HepG2 (cell line): ENCODE measurements around the gene SIK3. TPM values are rescaled to one million over a fixed set of nuclear protein-coding genes. Genes with fewer than 3 reads are reported as not detected.

Experiments used
- ETV5 ChIP-seq: IDR thresholded peaks from 2 replicates; pipeline ENCODE4 v1.6.1; 2018; ENCODE audit warnings: missing biosample characterization, missing genetic modification reagents, inconsistent platforms, borderline replicate concordance
- FOXP1 ChIP-seq, 2 experiments: fragments of 450-650 bp in 1 of 2; IDR thresholded peaks; 2 replicates each; pipeline ENCODE4 v1.6.1; 2017 to 2018; ENCODE audit warnings: antibody characterized with exemption in 1 of 2
- FOXP4 ChIP-seq: sonication (generic); formaldehyde crosslinking; IDR thresholded peaks from 2 replicates; pipeline ENCODE4 v1.4.0; 2020; ENCODE audit warnings: missing genetic modification reagents
- HOMEZ ChIP-seq: IDR thresholded peaks from 2 replicates; pipeline ENCODE4 v1.6.1; 2016; ENCODE audit warnings: low read depth
- HOXD1 ChIP-seq: sonication (generic); formaldehyde crosslinking; IDR thresholded peaks from 2 replicates; pipeline ENCODE4 v1.5.0; 2020; ENCODE audit warnings: missing genetic modification reagents
- NR2C2 ChIP-seq: sonication (generic); formaldehyde crosslinking; IDR thresholded peaks from 2 replicates; pipeline ENCODE4 v1.4.0; 2020; ENCODE audit warnings: missing genetic modification reagents, mild to moderate bottlenecking, moderate library complexity, borderline replicate concordance
- NR2F2 ChIP-seq: IDR thresholded peaks from 2 replicates; pipeline ENCODE4 v1.6.1; 2012; ENCODE audit warnings: low read depth, inconsistent platforms, borderline replicate concordance
- ONECUT2 ChIP-seq: sonication (generic); formaldehyde crosslinking; IDR thresholded peaks from 2 replicates; pipeline ENCODE4 v1.4.0; 2020; ENCODE audit warnings: missing genetic modification reagents
- RARA ChIP-seq: IDR thresholded peaks from 2 replicates; pipeline ENCODE4 v1.6.1; 2016; ENCODE audit warnings: missing genetic modification reagents, missing compliant biosample characterization
- SAP130 ChIP-seq: IDR thresholded peaks from 2 replicates; pipeline ENCODE4 v1.6.1; 2016; ENCODE audit warnings: low read depth
- SOX6 ChIP-seq, 2 experiments: fragments of 450-650 bp in 1 of 2; sonication (generic) in 1 of 2; formaldehyde crosslinking in 1 of 2; IDR thresholded peaks; 2 replicates each; pipeline versions ENCODE4 v1.4.0 to v1.6.1; 2017 to 2020; ENCODE audit warnings: antibody characterized with exemption in 1 of 2, mild to moderate bottlenecking in 1 of 2, missing genetic modification reagents in 1 of 2
- TRAFD1 ChIP-seq: sonication (generic); formaldehyde crosslinking; IDR thresholded peaks from 2 replicates; pipeline ENCODE4 v1.5.1; 2020; ENCODE audit warnings: missing genetic modification reagents, mild to moderate bottlenecking, borderline replicate concordance
- ZMAT3 ChIP-seq: sonication (generic); formaldehyde crosslinking; conservative IDR thresholded peaks from 2 replicates; pipeline ENCODE4 v1.7.0; 2021; ENCODE audit warnings: missing genetic modification reagents
- ZMYM4 ChIP-seq: sonication (generic); formaldehyde crosslinking; IDR thresholded peaks from 2 replicates; pipeline ENCODE4 v1.8.1; 2023; ENCODE audit warnings: mild to moderate bottlenecking, missing genetic modification reagents
- ZNF225 ChIP-seq: sonication (generic); formaldehyde crosslinking; IDR thresholded peaks from 2 replicates; pipeline ENCODE4 v1.4.0; 2020; ENCODE audit warnings: mild to moderate bottlenecking, missing genetic modification reagents
- ZNF337 ChIP-seq: sonication (generic); formaldehyde crosslinking; IDR thresholded peaks from 2 replicates; pipeline ENCODE4 v1.5.1; 2020; ENCODE audit warnings: missing genetic modification reagents, low read depth, mild to moderate bottlenecking, borderline replicate concordance
- ZNF800 ChIP-seq: sonication (generic); formaldehyde crosslinking; IDR thresholded peaks from 2 replicates; pipeline ENCODE4 v1.4.0; 2020; ENCODE audit warnings: missing genetic modification reagents
- ZSCAN21 ChIP-seq: sonication (generic); formaldehyde crosslinking; IDR thresholded peaks from 2 replicates; pipeline ENCODE4 v1.8.0; 2022; ENCODE audit warnings: mild to moderate bottlenecking, missing genetic modification reagents, moderate library complexity, borderline replicate concordance
- polyA plus RNA-seq, 8 experiments: library from polyadenylated mRNA; depleted of rRNA in 3 of 8; stranded (reverse) in 7 of 8; unstranded in 1 of 8; fragments of >200 nt; fragmentation: Illumina TruSeq in 4 of 8; extraction: Trizol in 4 of 8; gene quantifications; 2 replicates each; pipeline versions ENCODE4 v1.2.1 to v1.2.3, GENCODE V29; 2011 to 2016; ENCODE audit warnings: low read depth in 4 of 8, missing spikeins in 1 of 8, mixed read lengths in 1 of 8; ENCODE audit not compliant: insufficient read depth in 1 of 8
- total RNA-seq, 5 experiments: library from RNA; depleted of rRNA; stranded (reverse); fragments of >200 nt; fragmentation: Illumina TruSeq; extraction: Trizol; gene quantifications; 2 replicates each; pipeline ENCODE4 v1.2.3, GENCODE V29; 2016; ENCODE audit warnings: low read depth in 1 of 5

SIK3 gene
- total and polyA plus RNA-seq, 2 of the 13 experiments (the other 11 are each of a cell fraction or from before 2014, with no cell fraction given) = 5.7 to 9.8 TPM

GRCh38 chr11:116928845-116929244, 169.4 kb downstream of the SIK3 start (continued):
- peak; percentile 47; the same call in 1 of the 2 replicates for TF ChIP-seq NR2C2 (CRISPR knock-in tag)
- 0 out of 2 replicates have a peak, but pooled peaks have one; percentile 19 for TF ChIP-seq HOMEZ (CRISPR knock-in tag)
- TF ChIP-seq RARA (CRISPR knock-in tag) = peak; percentile 39; the same call in 1 of the 2 replicates
- 0 out of 2 replicates have a peak, but pooled peaks have one; percentile 37 for TF ChIP-seq ZNF800 (CRISPR knock-in tag)
- peak; percentile 54; the same call in 1 of the 2 replicates for TF ChIP-seq SAP130
- TF ChIP-seq NR2F2 = peak; percentile 71; the same call in 1 of the 2 replicates
- TF ChIP-seq FOXP1 (IDR thresholded peaks at IDR 0.05) = no peak
- peak; percentile 49; the same call in 1 of the 2 replicates for TF ChIP-seq FOXP1 (CRISPR knock-in tag; IDR thresholded peaks at IDR 0.05)
- no peak for TF ChIP-seq TRAFD1 (CRISPR knock-in tag)
- TF ChIP-seq ZNF225 (CRISPR knock-in tag) = no peak
- no peak for TF ChIP-seq ZMAT3
- peak; percentile 49; the same call in 1 of the 2 replicates for TF ChIP-seq FOXP4 (CRISPR knock-in tag)
- no peak for TF ChIP-seq SOX6 (IDR thresholded peaks at IDR 0.05)
- TF ChIP-seq SOX6 (CRISPR knock-in tag; IDR thresholded peaks at IDR 0.05) = peak; percentile 30; the same call in 1 of the 2 replicates
- peak; percentile 60 for TF ChIP-seq ZMYM4 (CRISPR knock-in tag)
- TF ChIP-seq ZSCAN21 (CRISPR knock-in tag) = no peak
- TF ChIP-seq ZNF337 (CRISPR knock-in tag) = 0 out of 2 replicates have a peak, but pooled peaks have one; percentile 39
- no peak for TF ChIP-seq HOXD1
- TF ChIP-seq ONECUT2 = no peak
- TF ChIP-seq ETV5 (CRISPR knock-in tag) = peak; percentile 87; the same call in 1 of the 2 replicates
